ENCODE results near the gene HID1.

- TF ChIP-seq YY1 (IDR thresholded peaks at IDR 0.05; ENCODE audit: insufficient read depth, insufficient read length) = no peak
- TF ChIP-seq SUZ12 (IDR thresholded peaks at IDR 0.05; ENCODE audit: extremely low read depth, insufficient read depth, insufficient read length) = no peak
These were observed 28.6 kb downstream of the HID1 start for GRCh38 chr17:74943808-74944522.
